DMS114 treated with DMSO at 0.1 percent for 48 hours (cell line): ENCODE results near the gene CSKMT.

Experiments used
- DNase-seq: peaks from one replicate; lab custom pipeline; 2025; ENCODE audit not compliant: unreplicated experiment; lab: John Stamatoyannopoulos, UW

CSKMT gene

DNA sequence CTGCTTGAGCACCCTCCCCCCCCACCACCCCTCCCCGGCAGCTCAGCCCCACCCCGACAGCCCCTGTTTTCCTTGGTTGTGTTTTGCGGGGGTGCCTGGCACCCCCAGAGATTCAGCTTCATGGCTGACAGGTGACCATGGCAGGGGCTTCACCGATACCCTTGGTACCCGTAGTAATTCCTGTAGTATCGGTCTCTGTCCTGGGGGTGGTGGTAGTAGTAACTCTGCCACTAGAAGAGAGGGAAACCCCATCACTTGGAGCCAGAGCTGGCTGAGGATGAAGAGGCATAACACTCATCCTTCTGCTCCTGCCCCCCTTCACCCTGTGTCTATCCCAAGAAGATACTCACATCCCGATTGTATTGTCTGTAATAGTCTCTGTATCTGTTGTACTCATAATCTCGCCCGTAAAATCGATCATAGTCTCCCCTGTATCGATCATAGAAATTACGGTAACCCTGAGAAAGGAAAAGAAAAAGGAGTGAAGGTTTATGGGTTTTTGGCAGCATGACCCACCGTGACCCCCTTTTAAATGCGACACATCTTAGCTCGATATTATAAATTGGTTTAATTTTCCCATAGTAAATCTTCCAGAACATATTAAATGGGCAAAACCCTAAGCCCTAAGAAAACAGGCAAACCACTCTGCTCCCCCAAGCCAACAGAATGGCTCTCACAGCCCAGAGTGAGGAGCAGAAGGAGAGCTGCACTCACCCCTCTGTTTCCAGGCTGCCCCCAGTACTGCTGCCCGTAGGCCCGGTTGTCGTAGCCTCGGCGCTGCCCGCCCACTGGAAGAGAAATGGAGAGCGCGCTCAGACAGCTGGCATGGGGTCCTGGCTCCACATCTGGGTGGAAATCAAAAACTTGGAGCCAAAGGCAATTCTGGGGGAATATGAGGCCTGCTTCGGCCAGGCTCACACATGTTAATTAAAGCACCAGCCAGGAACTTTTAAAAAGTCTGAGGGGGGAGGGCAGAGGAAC, 50.3 kb downstream of the CSKMT start:
- no peak for DNase-seq

DNA sequence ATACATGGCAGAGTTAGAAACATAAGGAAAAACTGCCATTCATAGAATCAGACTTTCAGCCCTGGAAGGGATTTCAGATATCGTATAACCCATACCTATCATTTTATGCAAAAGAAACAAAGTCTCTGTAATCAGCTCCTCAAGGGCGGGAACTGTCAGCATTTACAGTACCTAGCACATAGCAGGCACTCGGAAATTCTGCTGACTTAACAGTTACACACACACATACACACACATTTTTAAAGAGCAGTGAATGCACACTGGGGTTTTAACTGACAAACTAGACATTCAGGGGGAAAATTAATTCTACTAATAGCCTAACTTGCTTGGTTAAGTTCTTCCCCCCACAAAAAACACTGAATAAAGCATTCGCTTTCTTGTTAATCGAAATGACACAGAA, 51.1 kb downstream of the CSKMT start:
- DNase-seq, result no peak

DNA sequence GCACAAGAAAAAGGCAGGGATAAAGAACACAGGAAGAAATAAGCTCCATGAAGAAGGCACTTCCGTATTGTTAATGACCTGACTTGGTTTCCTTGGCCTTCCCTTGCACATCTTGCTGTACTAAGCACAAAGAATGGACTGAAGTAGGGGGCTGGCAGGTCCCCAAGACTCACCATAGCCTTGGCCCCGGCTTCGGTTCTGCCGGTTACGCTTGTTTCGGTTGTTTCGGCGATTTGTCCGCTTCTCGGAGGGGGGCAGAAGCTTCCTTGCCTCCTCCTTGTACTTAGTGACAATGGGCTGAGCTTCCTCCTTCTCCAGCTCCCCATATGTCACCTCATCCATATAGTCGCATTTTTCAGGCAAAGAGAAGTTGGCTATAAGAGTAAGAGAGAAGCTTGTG, 51.7 kb downstream of the CSKMT start:
- DNase-seq, result no peak
